SK-N-SH (cell line): ENCODE measurements around the gene LEO1. TPM values are rescaled to one million over a fixed set of nuclear protein-coding genes. Genes with fewer than 3 reads are reported as not detected.

Experiments used
- CTCF ChIA-PET: fragments of 300-600, 350-600 bp; formaldehyde crosslinking; extraction: SDS; loops from one replicate; lab custom pipeline; 2021; lab: Yijun Ruan, JAX
- POLR2A ChIA-PET: fragments of 350-600 bp; sonication (Branson Sonifier 250); formaldehyde crosslinking; extraction: SDS; loops from one replicate; lab custom pipeline; 2020; ENCODE audit warnings: antibody characterized with exemption, inconsistent platforms; lab: Yijun Ruan, JAX
- DNase-seq: peaks from one replicate; pipeline ENCODE4 v3.0.0; 2012
- H2AFZ ChIP-seq: fragments of 200-600 bp; sonication (generic); 2 replicates; pipeline ENCODE4 v1.8.1; 2016; ENCODE audit warnings: antibody characterized with exemption, mild to moderate bottlenecking, low read depth
- H3F3A ChIP-seq: fragments of 200-600 bp; sonication (generic); replicated peaks from 2 replicates; pipeline ENCODE3; 2016; ENCODE audit warnings: antibody characterized with exemption, mild to moderate bottlenecking; ENCODE audit not compliant: insufficient read depth
- H3K27ac ChIP-seq, 2 experiments: fragments of 200-500 bp in 1 of 2; fragments of 200-600 bp in 1 of 2; sonication (Bioruptor generic) in 1 of 2; sonication (generic), shearing (Covaris generic) in 1 of 2; 2 replicates each; pipeline versions ENCODE4 v1.5.1 to v1.6.1; 2014 to 2016; ENCODE audit warnings: low read depth in 2 of 2, inconsistent platforms in 1 of 2, low read length in 1 of 2, mild to moderate bottlenecking in 1 of 2, mixed read lengths in 1 of 2
- H3K27me3 ChIP-seq: fragments of 200-600 bp; sonication (generic), shearing (Covaris generic); 2 replicates; pipeline ENCODE4 v1.6.1; 2016; ENCODE audit warnings: mixed run types; ENCODE audit not compliant: insufficient read depth
- H3K36me3 ChIP-seq, 2 experiments: fragments of 200-500 bp in 1 of 2; fragments of 200-600 bp in 1 of 2; sonication (Bioruptor generic) in 1 of 2; sonication (generic) in 1 of 2; replicated peaks in 1 of 2; 2 replicates each; pipeline versions ENCODE3 to v1.5.1; 2014 to 2016; ENCODE audit warnings: low read length in 1 of 2, mild to moderate bottlenecking in 1 of 2; ENCODE audit not compliant: insufficient read depth in 2 of 2, control insufficient read depth in 1 of 2
- H3K4me1 ChIP-seq, 2 experiments: fragments of 200-500 bp in 1 of 2; fragments of 200-600 bp in 1 of 2; sonication (Bioruptor generic) in 1 of 2; sonication (generic), shearing (Covaris generic) in 1 of 2; 2 replicates each; pipeline versions ENCODE4 v1.5.1 to v1.6.1; 2014 to 2016; ENCODE audit warnings: low read depth in 1 of 2, low read length in 1 of 2, mixed run types in 1 of 2; ENCODE audit not compliant: insufficient read depth in 2 of 2, control insufficient read depth in 1 of 2
- H3K4me2 ChIP-seq: fragments of 200-600 bp; sonication (generic), shearing (Covaris generic); 2 replicates; pipeline ENCODE4 v1.6.1; 2017; ENCODE audit warnings: mixed run types
- H3K4me3 ChIP-seq, 2 experiments: fragments of 200-500 bp in 1 of 2; fragments of 200-600 bp in 1 of 2; sonication (Bioruptor generic) in 1 of 2; sonication (generic), shearing (Covaris generic) in 1 of 2; 2 replicates each; pipeline versions ENCODE4 v1.5.1 to v1.8.1; 2014 to 2016; ENCODE audit warnings: low read depth in 2 of 2, inconsistent platforms in 1 of 2, low read length in 1 of 2, mild to moderate bottlenecking in 1 of 2, mixed read lengths in 1 of 2, moderate library complexity in 1 of 2
- H3K79me2 ChIP-seq: fragments of 200-600 bp; sonication (generic); 2 replicates; pipeline ENCODE4 v1.8.1; 2017; ENCODE audit warnings: mild to moderate bottlenecking; ENCODE audit not compliant: insufficient read depth
- H3K9ac ChIP-seq: fragments of 200-600 bp; sonication (generic); 2 replicates; pipeline ENCODE4 v1.6.1; 2017; ENCODE audit warnings: mixed run types
- H3K9me2 ChIP-seq: fragments of 200-600 bp; sonication (generic); 2 replicates; pipeline ENCODE4 v1.6.1; 2017; ENCODE audit warnings: mixed run types
- H3K9me3 ChIP-seq: fragments of 200-600 bp; sonication (generic); 2 replicates; pipeline ENCODE4 v1.6.1; 2017; ENCODE audit warnings: mixed run types, mild to moderate bottlenecking, moderate library complexity
- H4K20me1 ChIP-seq: fragments of 200-600 bp; sonication (generic); 2 replicates; pipeline ENCODE4 v1.6.1; 2017; ENCODE audit warnings: mild to moderate bottlenecking, mixed run types; ENCODE audit not compliant: insufficient read depth
- CHD2 ChIP-seq: fragments of 150-350 bp; IDR thresholded peaks from 2 replicates; pipeline ENCODE4 v1.6.1; 2018; ENCODE audit warnings: low read length; ENCODE audit not compliant: partially characterized antibody
- EZH2phosphoT487 ChIP-seq: fragments of 200-600 bp; sonication (generic); IDR thresholded peaks from 2 replicates; pipeline ENCODE4 v1.6.1; 2017; ENCODE audit warnings: low read depth, mixed run types, mild to moderate bottlenecking, antibody characterized with exemption, moderate library complexity, borderline replicate concordance
- FOXJ3 ChIP-seq: sonication (generic); formaldehyde crosslinking; IDR thresholded peaks from 2 replicates; pipeline ENCODE4 v1.5.1; 2020; ENCODE audit warnings: mild to moderate bottlenecking, missing genetic modification reagents
- FOXM1 ChIP-seq: IDR thresholded peaks from 2 replicates; pipeline ENCODE4 v1.4.0; 2012; ENCODE audit warnings: low read depth, mild to moderate bottlenecking
- GABPA ChIP-seq: IDR thresholded peaks from 2 replicates; pipeline ENCODE4 v1.4.0; 2012; ENCODE audit warnings: low read depth, mild to moderate bottlenecking
- GATA2 ChIP-seq: sonication (generic); formaldehyde crosslinking; IDR thresholded peaks from 2 replicates; pipeline ENCODE4 v1.5.0; 2020; ENCODE audit warnings: mild to moderate bottlenecking, missing genetic modification reagents
- MAX ChIP-seq: IDR thresholded peaks from 2 replicates; pipeline ENCODE4 v1.4.0; 2012; ENCODE audit warnings: low read depth
- MEF2A ChIP-seq: IDR thresholded peaks from 2 replicates; pipeline ENCODE4 v1.4.0; 2012; ENCODE audit warnings: low read depth, borderline replicate concordance
- MXI1 ChIP-seq: IDR thresholded peaks from 2 replicates; pipeline ENCODE4 v1.6.1; 2012; ENCODE audit warnings: mild to moderate bottlenecking, low read depth, low read length, improper control_type of control experiment
- NFIC ChIP-seq: IDR thresholded peaks from 2 replicates; pipeline ENCODE4 v1.4.0; 2012; ENCODE audit warnings: borderline replicate concordance
- PBX3 ChIP-seq: IDR thresholded peaks from 2 replicates; pipeline ENCODE4; 2012
- RAD21 ChIP-seq: IDR thresholded peaks from 2 replicates; pipeline ENCODE4 v1.6.1; 2012; ENCODE audit warnings: mild to moderate bottlenecking, low read length
- RCOR1 ChIP-seq: fragments of 150-350 bp; IDR thresholded peaks from 2 replicates; pipeline ENCODE4 v1.6.1; 2017; ENCODE audit warnings: antibody characterized with exemption, low read length
- RXRA ChIP-seq: IDR thresholded peaks from 2 replicates; pipeline ENCODE4 v1.4.0; 2012; ENCODE audit warnings: low read depth, mild to moderate bottlenecking, borderline replicate concordance
- SIN3A ChIP-seq: IDR thresholded peaks from 2 replicates; pipeline ENCODE4 v1.6.1; 2012; ENCODE audit warnings: low read depth, mild to moderate bottlenecking, low read length, moderate library complexity, borderline replicate concordance
- TAF1 ChIP-seq: IDR thresholded peaks from 2 replicates; pipeline ENCODE4 v1.6.1; 2012; ENCODE audit warnings: low read depth, mild to moderate bottlenecking, low read length, moderate library complexity, borderline replicate concordance
- TEAD4 ChIP-seq: IDR thresholded peaks from 2 replicates; pipeline ENCODE4 v1.4.0; 2012; ENCODE audit warnings: mild to moderate bottlenecking, borderline replicate concordance; ENCODE audit not compliant: insufficient read depth
- YY1 ChIP-seq: IDR thresholded peaks from 2 replicates; pipeline ENCODE4 v1.4.0; 2012; ENCODE audit warnings: low read depth, mild to moderate bottlenecking
- ZBTB33 ChIP-seq: IDR thresholded peaks from 2 replicates; pipeline ENCODE4 v1.4.0; 2012; ENCODE audit warnings: low read depth, borderline replicate concordance
- WGBS: methylation state at CpG from one replicate; pipeline ENCODE4 v1.1.6; 2017; ENCODE audit warnings: low lambda C conversion rate; 5-methylcytosine and 5-hydroxymethylcytosine counted together
- polyA plus RNA-seq, 3 experiments: library from polyadenylated mRNA; depleted of rRNA; stranded (reverse); fragments of >200 nt; gene quantifications; 2 replicates each; pipeline ENCODE4 v1.2.3, GENCODE V29; 2012
- TF ChIP-seq, protein P1 (sequence below): fragments of 150-350 bp; IDR thresholded peaks from 2 replicates; pipeline ENCODE4 v1.6.1; 2016; ENCODE audit warnings: mild to moderate bottlenecking, low read depth, low read length
- TF ChIP-seq, protein P2 (sequence below): fragments of 200-600 bp; sonication (generic); IDR thresholded peaks from 2 replicates; pipeline ENCODE4 v1.6.1; 2017; ENCODE audit warnings: antibody characterized with exemption, mild to moderate bottlenecking, moderate library complexity
- TF ChIP-seq, protein P3 (sequence below): IDR thresholded peaks from 2 replicates; pipeline ENCODE4 v1.4.0; 2012; ENCODE audit warnings: low read depth, borderline replicate concordance

The LEO1 gene
- polyA plus RNA-seq, 1 of the 3 experiments (the other 2 are of a cell fraction): 6.7 TPM

- no peak overlapping the region for H3K27ac ChIP-seq
- peaks cover 72 to 77% of the 10 kb centered on the region in 2 experiments for H3K36me3 ChIP-seq
- CTCF ChIA-PET: no interaction called here
- H3K9me2 ChIP-seq: no peaks in the 10 kb centered on the region
- H3K4me3 ChIP-seq: no peak overlapping the region
- no peak for TF ChIP-seq NFIC
- TF ChIP-seq RAD21: no peak
- no peak for TF ChIP-seq FOXJ3 (CRISPR knock-in tag)
- TF ChIP-seq MEF2A: no peak
- TF ChIP-seq EZH2phosphoT487: no peak
- no peak for TF ChIP-seq CHD2
- no peak for TF ChIP-seq RCOR1
- TF ChIP-seq, protein P1, sequence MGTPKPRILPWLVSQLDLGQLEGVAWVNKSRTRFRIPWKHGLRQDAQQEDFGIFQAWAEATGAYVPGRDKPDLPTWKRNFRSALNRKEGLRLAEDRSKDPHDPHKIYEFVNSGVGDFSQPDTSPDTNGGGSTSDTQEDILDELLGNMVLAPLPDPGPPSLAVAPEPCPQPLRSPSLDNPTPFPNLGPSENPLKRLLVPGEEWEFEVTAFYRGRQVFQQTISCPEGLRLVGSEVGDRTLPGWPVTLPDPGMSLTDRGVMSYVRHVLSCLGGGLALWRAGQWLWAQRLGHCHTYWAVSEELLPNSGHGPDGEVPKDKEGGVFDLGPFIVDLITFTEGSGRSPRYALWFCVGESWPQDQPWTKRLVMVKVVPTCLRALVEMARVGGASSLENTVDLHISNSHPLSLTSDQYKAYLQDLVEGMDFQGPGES: no peak
- H4K20me1 ChIP-seq: no peaks in the 10 kb centered on the region
- H3F3A ChIP-seq: peaks cover 5% of the 10 kb centered on the region
- H3K4me1 ChIP-seq: no peaks in the 10 kb centered on the region
- WGBS: 99% methylated on average over 3 of the region's 3 CpGs
- no peaks in the 10 kb centered on the region for H3K79me2 ChIP-seq
- no peaks in the 10 kb centered on the region for H3K27me3 ChIP-seq
- no peak overlapping the region for H3K4me2 ChIP-seq
- POLR2A ChIA-PET: interaction anchor here (1.3 kb wide), 1 partner anchor 16 kb away, joined by 6 read pairs; the partner anchor contains the start of gene LEO1
- no peak overlapping the region for H3K9ac ChIP-seq
- H3K9me3 ChIP-seq: no peaks in the 10 kb centered on the region
- no peak overlapping the region for H2AFZ ChIP-seq
- no peak for DNase-seq
Measured at GRCh38 chr15:51955504-51955903, 16.1 kb downstream of the LEO1 start.

GRCh38 chr15:51952805-51953204 lies 18.8 kb downstream of the LEO1 start:
- WGBS: 93% methylated on average over 3 of the region's 3 CpGs
- Histone ChIP-seq H3K4me1 (no peaks in the 10 kb centered on the region), H3K9me3 (no peaks in the 10 kb centered on the region), H3F3A (no peaks in the 10 kb centered on the region), H3K9ac (no peak overlapping the region), H3K4me3 (no peak overlapping the region), H2AFZ (no peak overlapping the region), H3K27me3 (no peaks in the 10 kb centered on the region), H3K36me3 (peaks cover 77 to 79% of the 10 kb centered on the region in 2 experiments), H4K20me1 (no peaks in the 10 kb centered on the region), H3K9me2 (no peaks in the 10 kb centered on the region), H3K4me2 (no peak overlapping the region), H3K27ac (no peak overlapping the region), H3K79me2 (no peaks in the 10 kb centered on the region)
- ChIA-PET CTCF (no interaction called here), POLR2A (no interaction called here)
- no peak for DNase-seq
- no peak for TF ChIP-seq TAF1
- TF ChIP-seq, protein P2, sequence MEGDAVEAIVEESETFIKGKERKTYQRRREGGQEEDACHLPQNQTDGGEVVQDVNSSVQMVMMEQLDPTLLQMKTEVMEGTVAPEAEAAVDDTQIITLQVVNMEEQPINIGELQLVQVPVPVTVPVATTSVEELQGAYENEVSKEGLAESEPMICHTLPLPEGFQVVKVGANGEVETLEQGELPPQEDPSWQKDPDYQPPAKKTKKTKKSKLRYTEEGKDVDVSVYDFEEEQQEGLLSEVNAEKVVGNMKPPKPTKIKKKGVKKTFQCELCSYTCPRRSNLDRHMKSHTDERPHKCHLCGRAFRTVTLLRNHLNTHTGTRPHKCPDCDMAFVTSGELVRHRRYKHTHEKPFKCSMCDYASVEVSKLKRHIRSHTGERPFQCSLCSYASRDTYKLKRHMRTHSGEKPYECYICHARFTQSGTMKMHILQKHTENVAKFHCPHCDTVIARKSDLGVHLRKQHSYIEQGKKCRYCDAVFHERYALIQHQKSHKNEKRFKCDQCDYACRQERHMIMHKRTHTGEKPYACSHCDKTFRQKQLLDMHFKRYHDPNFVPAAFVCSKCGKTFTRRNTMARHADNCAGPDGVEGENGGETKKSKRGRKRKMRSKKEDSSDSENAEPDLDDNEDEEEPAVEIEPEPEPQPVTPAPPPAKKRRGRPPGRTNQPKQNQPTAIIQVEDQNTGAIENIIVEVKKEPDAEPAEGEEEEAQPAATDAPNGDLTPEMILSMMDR: no peak
- no peak for TF ChIP-seq NFIC
- TF ChIP-seq RAD21: no peak
- TF ChIP-seq GATA2 (CRISPR knock-in tag): no peak
- TF ChIP-seq PBX3: no peak
- no peak for TF ChIP-seq SIN3A
- TF ChIP-seq YY1: no peak
- no peak for TF ChIP-seq MAX
- TF ChIP-seq EZH2phosphoT487: no peak
- TF ChIP-seq FOXM1: no peak
- TF ChIP-seq RXRA: no peak
- no peak for TF ChIP-seq MXI1
- TF ChIP-seq, protein P3, sequence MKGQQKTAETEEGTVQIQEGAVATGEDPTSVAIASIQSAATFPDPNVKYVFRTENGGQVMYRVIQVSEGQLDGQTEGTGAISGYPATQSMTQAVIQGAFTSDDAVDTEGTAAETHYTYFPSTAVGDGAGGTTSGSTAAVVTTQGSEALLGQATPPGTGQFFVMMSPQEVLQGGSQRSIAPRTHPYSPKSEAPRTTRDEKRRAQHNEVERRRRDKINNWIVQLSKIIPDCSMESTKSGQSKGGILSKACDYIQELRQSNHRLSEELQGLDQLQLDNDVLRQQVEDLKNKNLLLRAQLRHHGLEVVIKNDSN: no peak
- no peak for TF ChIP-seq TEAD4
- no peak for TF ChIP-seq ZBTB33
- TF ChIP-seq GABPA: no peak
